ENCODE measurements around the gene INTS3. TPM values are rescaled to one million over a fixed set of nuclear protein-coding genes. Genes with fewer than 3 reads are reported as not detected.

The INTS3 gene
- total and polyA plus RNA-seq, 10 of the 15 experiments (the other 5 are each of a cell fraction or from before 2014, with no cell fraction given), result 12.6 to 87.4 (median 30.8) TPM

GRCh38 chr1:153793973-153794615, 66.2 kb downstream of the INTS3 start (continued):
- no peak for TF ChIP-seq REST (IDR thresholded peaks at IDR 0.05; ENCODE audit: low read depth, low read length)
- no peak for TF ChIP-seq MEF2A (IDR thresholded peaks at IDR 0.05; ENCODE audit: insufficient read depth, low read depth, low read length)
- no peak for TF ChIP-seq BCL11A (IDR thresholded peaks at IDR 0.05; ENCODE audit: low read depth, low read length)
- no peak for TF ChIP-seq WRNIP1 (IDR thresholded peaks at IDR 0.05; ENCODE audit: borderline replicate concordance, low read depth, low read length)
- no peak for TF ChIP-seq EGR1 (IDR thresholded peaks at IDR 0.05; ENCODE audit: borderline replicate concordance in 1 of 2, low read depth in 2 of 2, low read length in 2 of 2)
- TF ChIP-seq YBX1 (IDR thresholded peaks at IDR 0.05), result no peak
- TF ChIP-seq STAT1 (conservative IDR thresholded peaks at IDR 0.05), result no peak
- no peak for TF ChIP-seq HDAC6 (IDR thresholded peaks at IDR 0.05; ENCODE audit: unreplicated experiment)
- TF ChIP-seq CHD4 (IDR thresholded peaks at IDR 0.05), result no peak

All from GM12878 (cell line).